Esophagus muscularis mucosa (tissue), 4 donors: ENCODE measurements around the gene NME2. TPM values are rescaled to one million over a fixed set of nuclear protein-coding genes. Genes with fewer than 3 reads are reported as not detected.

Source experiments
- DNase-seq: peaks from one replicate; pipeline ENCODE4 v3.0.0-alpha.2; 2017; ENCODE audit errors: extremely low spot score
- H3K27ac ChIP-seq, 4 donors: fragments of 200-600 bp; sonication (generic); replicated peaks in 1 of 4; 1 replicate in 3 of 4; 2 replicates in 1 of 4; pipeline ENCODE4 v1.5.1; 2016 to 2019; ENCODE audit warnings: mild to moderate bottlenecking in 1 of 4
- H3K27me3 ChIP-seq, 4 donors: fragments of 200-600 bp; sonication (generic); one replicate each; pipeline versions ENCODE4 v1.5.1 to v1.6.0; 2016 to 2019
- H3K36me3 ChIP-seq, 4 donors: fragments of 200-600 bp; sonication (generic); one replicate each; pipeline ENCODE4 v1.5.1; 2016 to 2019
- H3K4me1 ChIP-seq, 4 donors: fragments of 200-600 bp; sonication (generic); one replicate each; pipeline ENCODE4 v1.5.1; 2016 to 2019
- H3K4me3 ChIP-seq, 4 donors: fragments of 200-600 bp; sonication (generic); 1 replicate in 2 of 4; 2 replicates in 2 of 4; pipeline ENCODE4 v1.5.1; 2016 to 2019; ENCODE audit warnings: mild to moderate bottlenecking in 4 of 4, moderate library complexity in 1 of 4
- H3K9me3 ChIP-seq, 4 donors: fragments of 200-600 bp; sonication (generic); 1 replicate in 3 of 4; 2 replicates in 1 of 4; pipeline ENCODE4 v1.5.1; 2016 to 2019
- CTCF ChIP-seq, 3 experiments: fragments of 200-600 bp in 2 of 3; fragments of 450-650 bp in 1 of 3; sonication (generic) in 2 of 3; IDR thresholded peaks; one replicate each; pipeline ENCODE4 v1.5.1; 2017 to 2019; ENCODE audit warnings: antibody characterized with exemption in 3 of 3, mild to moderate bottlenecking in 2 of 3, moderate library complexity in 1 of 3
- EP300 ChIP-seq: sonication (generic); formaldehyde crosslinking; IDR thresholded peaks from one replicate; pipeline ENCODE4 v1.6.1; 2017; ENCODE audit warnings: antibody characterized with exemption
- POLR2A ChIP-seq: fragments of 450-650 bp; IDR thresholded peaks from one replicate; pipeline ENCODE4 v1.6.1; 2017; ENCODE audit warnings: antibody characterized with exemption, moderate library complexity, mild to moderate bottlenecking, low read depth
- POLR2AphosphoS5 ChIP-seq, 2 donors: sonication (generic); formaldehyde crosslinking; IDR thresholded peaks; one replicate each; pipeline ENCODE4 v1.6.1; 2017; ENCODE audit warnings: antibody characterized with exemption in 2 of 2
- WGBS: methylation state at CpG from one replicate; pipeline ENCODE4 v1.1.5; 2018; 5-methylcytosine and 5-hydroxymethylcytosine counted together
- intact Hi-C: fragments of 100-400 bp; cut with DNase I; formaldehyde crosslinking; loops from one replicate; pipeline ENCODE4 v1.15.1; 2023
- total RNA-seq, 4 donors: library from RNA; depleted of rRNA; stranded (reverse); fragments of >200 nt; gene quantifications; one replicate each; pipeline versions ENCODE4 v1.1.0 to v1.2.1, GENCODE V29; 2016

The NME2 gene
- total RNA-seq, 4 donors from 2014 or later, result 245 to 554 (median 350) TPM

GRCh38 chr17:51185763-51186332 lies 19.6 kb downstream of the NME2 start:
- peaks cover 0 to 4% (median 0%) of the 10 kb centered on the region in 4 donors for H3K4me1 ChIP-seq
- no peak overlapping the region for H3K4me3 ChIP-seq
- no peaks in the 10 kb centered on the region for H3K27me3 ChIP-seq
- no peak overlapping the region for H3K27ac ChIP-seq
- DNase-seq, result no peak
- WGBS, result 91% methylated on average over 8 of the region's 8 CpGs
- H3K9me3 ChIP-seq, result no peaks in the 10 kb centered on the region
- H3K36me3 ChIP-seq, result peaks cover 17 to 85% (median 62%) of the 10 kb centered on the region in 4 donors
- TF ChIP-seq EP300 (no peak), POLR2AphosphoS5 (IDR thresholded peaks at IDR 0.05) (no peak), POLR2A (no peak), CTCF (IDR thresholded peaks at IDR 0.05) (no peak)
- intact Hi-C loops, result no loop called here

- no peaks in the 10 kb centered on the region for H3K27me3 ChIP-seq
- TF ChIP-seq POLR2A (no peak), EP300 (no peak), POLR2AphosphoS5 (IDR thresholded peaks at IDR 0.05) (no peak), CTCF (IDR thresholded peaks at IDR 0.05) (no peak)
- no peak overlapping the region for H3K4me3 ChIP-seq
- peaks cover 0 to 4% (median 0%) of the 10 kb centered on the region in 4 donors for H3K4me1 ChIP-seq
- no peak overlapping the region for H3K27ac ChIP-seq
- H3K9me3 ChIP-seq, result no peaks in the 10 kb centered on the region
- peaks cover 29 to 85% (median 66%) of the 10 kb centered on the region in 4 donors for H3K36me3 ChIP-seq
- no peak for DNase-seq
- intact Hi-C loops, result no loop called here
- 86% methylated on average over 9 of the region's 9 CpGs for WGBS
These were observed 22.1 kb downstream of the NME2 start for GRCh38 chr17:51188271-51188833.

GRCh38 chr17:51189162-51189561 lies 23.0 kb downstream of the NME2 start:
- H3K27me3 ChIP-seq, result no peaks in the 10 kb centered on the region
- H3K4me1 ChIP-seq, result peaks cover 0 to 2% (median 0%) of the 10 kb centered on the region in 4 donors
- H3K4me3 ChIP-seq, result no peak overlapping the region
- DNase-seq, result no peak
- H3K36me3 ChIP-seq, result peaks cover 37 to 90% (median 72%) of the 10 kb centered on the region in 4 donors
- intact Hi-C loops, result no loop called here
- no peak overlapping the region for H3K27ac ChIP-seq
- no peak for TF ChIP-seq POLR2AphosphoS5 (IDR thresholded peaks at IDR 0.05)
- no peak for TF ChIP-seq CTCF (IDR thresholded peaks at IDR 0.05)
- TF ChIP-seq POLR2A, result no peak
- no peak for TF ChIP-seq EP300
- H3K9me3 ChIP-seq, result no peaks in the 10 kb centered on the region

- H3K4me1 ChIP-seq, result no peaks in the 10 kb centered on the region
- no peak overlapping the region for H3K4me3 ChIP-seq
- no peak for DNase-seq
- TF ChIP-seq EP300 (no peak), POLR2A (no peak)
- intact Hi-C loops, result no loop called here
- WGBS, result 69% methylated on average over 1 of the region's 1 CpG
- peaks cover 42 to 90% (median 75%) of the 10 kb centered on the region in 4 donors for H3K36me3 ChIP-seq
- H3K27me3 ChIP-seq, result no peaks in the 10 kb centered on the region
- H3K9me3 ChIP-seq, result no peaks in the 10 kb centered on the region
- H3K27ac ChIP-seq, result peak overlapping the region in 1 of 4 donors; percentile 5
These were observed 23.4 kb downstream of the NME2 start for GRCh38 chr17:51189628-51190027.

GRCh38 chr17:51191895-51192294 lies 25.7 kb downstream of the NME2 start:
- H3K27me3 ChIP-seq, result no peaks in the 10 kb centered on the region
- 84% methylated on average over 2 of the region's 2 CpGs for WGBS
- H3K9me3 ChIP-seq, result no peaks in the 10 kb centered on the region
- DNase-seq, result no peak
- TF ChIP-seq POLR2AphosphoS5 (IDR thresholded peaks at IDR 0.05), result no peak
- TF ChIP-seq EP300, result no peak
- no peak for TF ChIP-seq CTCF (IDR thresholded peaks at IDR 0.05)
- no peak for TF ChIP-seq POLR2A
- peaks cover 46 to 93% (median 77%) of the 10 kb centered on the region in 4 donors for H3K36me3 ChIP-seq
- no peak overlapping the region for H3K27ac ChIP-seq
- intact Hi-C loops, result no loop called here
- no peaks in the 10 kb centered on the region for H3K4me1 ChIP-seq
- H3K4me3 ChIP-seq, result no peak overlapping the region
